ENCODE results near the gene CXCR5.
A peak's percentile ranks its signal among the peaks of the same experiment; 100 is the strongest.

Gene CXCR5

DNA sequence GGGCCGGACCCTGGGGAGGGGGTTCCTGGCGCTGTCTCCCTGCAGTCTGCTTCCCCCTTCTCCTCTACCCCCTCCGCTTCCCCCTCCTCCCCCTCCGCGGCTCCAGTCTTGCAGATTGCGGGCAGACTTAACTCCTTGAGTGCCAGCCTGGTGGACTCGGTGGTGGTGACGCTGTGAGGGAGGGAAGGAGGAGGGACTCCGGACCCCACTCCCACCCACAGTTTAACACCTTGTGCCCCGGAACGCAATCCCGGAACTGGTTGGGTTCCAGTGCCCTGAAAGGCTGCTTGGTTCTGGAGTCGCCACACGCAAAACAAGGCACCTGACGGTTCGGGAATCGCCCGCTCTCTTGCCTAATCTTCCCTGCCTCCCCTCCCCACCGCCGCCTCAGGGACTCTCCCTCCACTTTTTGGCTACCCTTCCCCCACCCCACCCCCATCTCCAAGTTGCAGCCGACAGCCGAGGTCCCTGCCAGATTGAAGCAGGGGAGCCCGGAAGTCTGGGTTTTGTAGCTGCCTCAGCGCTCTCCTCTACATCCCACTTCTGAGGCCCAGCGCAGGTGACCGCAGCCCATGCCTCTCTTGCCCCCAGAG, 45.9 kb downstream of the CXCR5 start:
- DNase-seq = peak; percentile 87

GRCh38 chr11:118930094-118930712, 46.5 kb downstream of the CXCR5 start:
- DNase-seq = peak; percentile 80

DNA sequence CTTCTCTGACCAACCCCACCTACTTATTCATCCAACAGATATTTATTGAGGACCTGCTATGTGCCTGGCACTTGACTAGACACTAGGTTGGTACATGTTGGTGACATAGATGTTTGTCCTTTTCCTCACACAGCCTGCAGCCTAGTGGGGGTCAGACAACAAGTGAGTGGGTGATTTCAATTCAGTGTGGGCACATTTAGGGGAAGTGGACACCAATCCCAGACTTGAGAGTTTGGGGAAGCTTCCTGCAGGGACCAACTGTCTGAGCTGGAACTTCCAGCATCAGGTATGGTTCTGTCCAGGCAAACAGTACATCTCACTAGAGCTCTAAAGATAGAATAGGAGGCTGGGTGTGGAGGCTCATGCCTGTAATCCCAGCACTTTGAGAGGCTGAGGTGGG, 47.9 kb downstream of the CXCR5 start:
- DNase-seq = no peak

DNA sequence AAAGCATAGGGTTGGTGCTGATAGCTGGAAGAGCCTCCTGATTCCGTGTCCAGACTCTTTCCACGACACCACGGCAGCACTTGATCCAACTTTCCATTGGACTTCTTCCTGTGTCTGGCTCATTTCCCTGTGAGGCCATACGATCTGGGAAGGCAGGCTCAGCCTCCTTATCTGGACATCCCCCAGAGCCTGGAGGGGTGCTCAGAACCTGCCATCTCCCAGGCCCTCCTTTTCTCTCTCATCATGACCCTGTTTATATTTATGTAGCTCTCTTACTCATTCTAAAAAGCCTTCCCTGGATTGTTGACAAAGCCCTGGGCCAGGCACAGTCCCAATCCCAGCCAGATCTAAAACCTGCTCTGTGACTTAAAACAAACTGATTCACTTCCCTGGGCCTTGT, 49.8 kb downstream of the CXCR5 start:
- DNase-seq = no peak

DNA sequence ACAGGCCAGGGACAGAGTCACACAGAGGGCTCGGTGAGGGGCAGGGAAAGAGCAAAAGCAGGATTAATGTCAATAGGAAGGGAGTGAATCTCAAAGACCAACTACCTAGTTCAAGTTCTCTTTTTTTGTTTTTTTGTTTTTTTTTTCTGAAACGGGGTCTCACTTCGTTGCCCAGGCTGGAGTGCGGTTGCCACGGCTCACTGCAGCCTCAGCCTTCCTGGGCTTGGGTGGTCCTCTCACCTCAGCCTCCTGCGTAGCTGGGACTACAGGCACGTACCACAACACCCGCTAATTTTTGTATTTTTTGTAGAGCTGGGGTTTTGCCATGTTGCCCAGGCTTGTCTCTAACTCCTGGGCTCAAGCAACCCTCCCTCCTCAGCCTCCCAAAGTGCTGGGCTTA, 51.7 kb downstream of the CXCR5 start:
- DNase-seq = no peak

GRCh38 chr11:118938491-118939403, 55.1 kb downstream of the CXCR5 start:
- DNase-seq = no peak

GRCh38 chr11:118939404-118939915, 55.8 kb downstream of the CXCR5 start:
- no peak for DNase-seq

DNA sequence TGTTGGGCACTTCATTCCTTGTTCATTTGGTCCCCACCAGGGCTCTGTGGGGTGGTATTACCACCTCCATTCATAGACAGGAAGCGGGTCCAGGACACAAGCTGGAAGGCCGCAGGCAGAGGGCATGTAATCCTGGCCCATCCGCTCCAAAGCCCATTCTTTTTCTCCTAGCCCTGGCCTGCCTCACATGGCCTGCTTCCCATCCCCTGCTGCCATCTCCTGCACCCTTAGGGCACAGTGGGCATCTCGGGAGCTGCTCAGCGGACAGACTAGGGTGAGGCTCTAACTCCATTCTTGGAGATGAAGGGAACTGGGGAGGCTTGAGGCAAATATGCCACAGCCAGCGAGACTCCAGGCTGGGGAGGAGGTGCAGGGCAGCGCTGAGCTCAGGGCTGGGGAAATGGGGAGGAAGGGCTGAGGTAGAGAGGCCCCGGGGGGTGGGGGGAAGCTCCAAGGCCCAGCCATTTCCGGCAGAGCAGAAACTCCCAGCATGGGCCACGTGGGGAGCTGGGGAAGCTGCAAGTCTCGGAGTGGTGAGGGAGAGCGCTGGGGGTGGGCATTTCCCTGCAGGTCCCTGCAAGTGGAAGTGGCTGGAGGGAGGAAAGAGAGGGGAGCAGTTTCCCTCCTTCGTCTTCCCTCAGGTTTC, 56.4 kb downstream of the CXCR5 start:
- no peak for DNase-seq

- no peak for DNase-seq
Measured at GRCh38 chr11:118947091-118947490, 63.4 kb downstream of the CXCR5 start.
